Measurements from ENCODE around the gene PRRC1.
A peak's percentile ranks its signal among the peaks of the same experiment; 100 is the strongest.
"Not testable (repeated sequence)": the region's sequence is repeated elsewhere in the genome, so short reads cannot be mapped to it uniquely, and the experiment has no call there.

The PRRC1 gene

GRCh38 chr5:127549551-127549950 lies 32.1 kb downstream of the PRRC1 start:
- no peak for DNase-seq

- no peak for DNase-seq
Observed at GRCh38 chr5:127550652-127551409, 33.4 kb downstream of the PRRC1 start.

GRCh38 chr5:127551410-127552041 lies 34.1 kb downstream of the PRRC1 start:
- DNase-seq, result no peak

GRCh38 chr5:127555826-127556225 lies 38.4 kb downstream of the PRRC1 start:
- DNase-seq, result no peak

GRCh38 chr5:127556609-127557334 lies 39.3 kb downstream of the PRRC1 start:
- no peak for DNase-seq

- no peak for DNase-seq
Observed at GRCh38 chr5:127558273-127558672, 40.8 kb downstream of the PRRC1 start.

- no peak for DNase-seq
Observed at GRCh38 chr5:127561254-127561653, 43.8 kb downstream of the PRRC1 start.

- DNase-seq, result no peak
Observed at GRCh38 chr5:127562252-127562651, 44.8 kb downstream of the PRRC1 start.

GRCh38 chr5:127563136-127563535 lies 45.7 kb downstream of the PRRC1 start:
- no peak for DNase-seq

- DNase-seq, result peak; percentile 59
Observed at GRCh38 chr5:127564002-127564769, 46.7 kb downstream of the PRRC1 start.

GRCh38 chr5:127565586-127566270 lies 48.3 kb downstream of the PRRC1 start:
- DNase-seq, result no peak

- DNase-seq, result no peak
Observed at GRCh38 chr5:127567026-127567768, 49.8 kb downstream of the PRRC1 start.

- no peak for DNase-seq
Observed at GRCh38 chr5:127568166-127568565, 50.7 kb downstream of the PRRC1 start.

GRCh38 chr5:127569471-127569870 lies 52.0 kb downstream of the PRRC1 start:
- not testable (repeated sequence) for DNase-seq

- no peak for DNase-seq
Observed at GRCh38 chr5:127571314-127572131, 54.1 kb downstream of the PRRC1 start.

GRCh38 chr5:127572930-127573329 lies 55.5 kb downstream of the PRRC1 start:
- DNase-seq, result no peak

- DNase-seq, result no peak
Observed at GRCh38 chr5:127574852-127575679, 57.6 kb downstream of the PRRC1 start.

- no peak for DNase-seq
Observed at GRCh38 chr5:127577458-127577857, 60.0 kb downstream of the PRRC1 start.

- no peak for DNase-seq
Observed at GRCh38 chr5:127580731-127581130, 63.3 kb downstream of the PRRC1 start.

GRCh38 chr5:127581450-127581849 lies 64.0 kb downstream of the PRRC1 start:
- no peak for DNase-seq

Data from stimulated activated CD4-positive, alpha-beta T cell treated with anti-CD3 and anti-CD28 coated beads, Interleukin-4, amount 100 ng/mL, for 24 hours (primary cell).